Left lung (tissue), 10 donors: ENCODE measurements around the gene RASGRF1. TPM values are rescaled to one million over a fixed set of nuclear protein-coding genes. Genes with fewer than 3 reads are reported as not detected.
A peak's percentile ranks its signal among the peaks of the same experiment; 100 is the strongest.

Source experiments
- ATAC-seq: fragments of 200-7000 bp; cut with Tn5 transposase; one replicate; pipeline ENCODE4 v1.9.1; 2020; ENCODE audit warnings: moderate library complexity
- DNase-seq, 4 donors: peaks; one replicate each; pipeline ENCODE4 v3.0.0-alpha.2; 2013 to 2020
- H3K27ac ChIP-seq, 2 donors: fragments of 200-600 bp; sonication (generic) in 1 of 2; one replicate each; pipeline versions ENCODE4 v1.5.0 to v1.8.0; 2020 to 2021
- H3K27me3 ChIP-seq, 2 donors: fragments of 200-600 bp; sonication (generic) in 1 of 2; one replicate each; pipeline versions ENCODE4 v1.5.0 to v1.8.0; 2020 to 2021
- H3K36me3 ChIP-seq, 2 donors: fragments of 200-600 bp; sonication (generic) in 1 of 2; one replicate each; pipeline versions ENCODE4 v1.5.0 to v1.8.0; 2020 to 2021
- H3K4me1 ChIP-seq, 2 donors: fragments of 200-600 bp; one replicate each; pipeline ENCODE4 v1.8.0; 2021
- H3K4me3 ChIP-seq, 2 donors: fragments of 200-600 bp; sonication (generic) in 1 of 2; one replicate each; pipeline versions ENCODE4 v1.5.0 to v1.8.0; 2020 to 2021; ENCODE audit warnings: mild to moderate bottlenecking in 1 of 2
- H3K9me3 ChIP-seq, 2 donors: fragments of 200-600 bp; sonication (generic) in 1 of 2; one replicate each; pipeline versions ENCODE4 v1.5.0 to v1.8.0; 2020 to 2021
- CTCF ChIP-seq, 2 donors: fragments of 200-600 bp; sonication (generic) in 1 of 2; IDR thresholded peaks; one replicate each; pipeline versions ENCODE4 v1.5.0 to v1.8.0; 2021; ENCODE audit warnings: antibody characterized with exemption in 2 of 2
- intact Hi-C, 2 donors: fragments of 100-400 bp; cut with DNase I; formaldehyde crosslinking; loops; one replicate each; pipeline versions ENCODE4 v1.11.2 to v1.14.2; 2022
- polyA plus RNA-seq, 6 donors: library from polyadenylated mRNA; unstranded; fragments of 120-200 nt; gene quantifications; one replicate each; pipeline ENCODE4 v1.2.1, GENCODE V29; 2013; ENCODE audit not compliant: insufficient read length in 6 of 6
- total RNA-seq, 2 donors: library from RNA; stranded (reverse); fragmentation: NEBNext Ultra II Directional; extraction: Animal tissue kit (Norgen Biotek cat#: 25700); gene quantifications; one replicate each; pipeline ENCODE4 v1.2.1, GENCODE V29; 2021
- donor health status: DM: no; HTN: yes; CAD: no.
- donor health status: DM: no; HTN: no; CAD: no.

The RASGRF1 gene
- total and polyA plus RNA-seq, 8 donors: 5.9 to 63.2 (median 26.0) TPM

- intact Hi-C loops: no loop called here
Observed at GRCh38 chr15:78921517-78921916, 169.1 kb downstream of the RASGRF1 start.

GRCh38 chr15:78917888-78918287 lies 172.7 kb downstream of the RASGRF1 start:
- H3K36me3 ChIP-seq: peaks cover 0 to 62% of the 10 kb centered on the region in 2 donors
- H3K4me1 ChIP-seq: peaks cover 12 to 56% of the 10 kb centered on the region in 2 donors
- H3K9me3 ChIP-seq: no peaks in the 10 kb centered on the region
- H3K4me3 ChIP-seq: no peak overlapping the region
- intact Hi-C loops: no loop called here
- TF ChIP-seq CTCF (IDR thresholded peaks at IDR 0.05): no peak
- no peak for DNase-seq
- no peaks in the 10 kb centered on the region for H3K27me3 ChIP-seq
- ATAC-seq: no peak
- no peak overlapping the region for H3K27ac ChIP-seq

More at GRCh38 chr15:78921517-78921916, 169.1 kb downstream of the RASGRF1 start:
- Histone ChIP-seq H3K9me3 (no peaks in the 10 kb centered on the region), H3K4me3 (no peak overlapping the region), H3K36me3 (peaks cover 0 to 84% of the 10 kb centered on the region in 2 donors), H3K4me1 (peaks cover 0 to 27% of the 10 kb centered on the region in 2 donors), H3K27ac (no peak overlapping the region), H3K27me3 (no peaks in the 10 kb centered on the region)
- no peak for TF ChIP-seq CTCF (IDR thresholded peaks at IDR 0.05)
- no peak for DNase-seq
- no peak for ATAC-seq

GRCh38 chr15:78916088-78916487 lies 174.5 kb downstream of the RASGRF1 start:
- Histone ChIP-seq H3K36me3 (peaks cover 0 to 62% of the 10 kb centered on the region in 2 donors), H3K27ac (peak overlapping the region; percentile 37 to 73), H3K4me1 (peaks cover 12 to 68% of the 10 kb centered on the region in 2 donors), H3K9me3 (no peaks in the 10 kb centered on the region), H3K27me3 (no peaks in the 10 kb centered on the region), H3K4me3 (no peak overlapping the region)
- ATAC-seq (no peak), DNase-seq (no peak)
- TF ChIP-seq CTCF (IDR thresholded peaks at IDR 0.05): no peak
- intact Hi-C loops: no loop called here

GRCh38 chr15:78915341-78916087 lies 175.1 kb downstream of the RASGRF1 start:
- peak; percentile 61 for ATAC-seq
- no peaks in the 10 kb centered on the region for H3K9me3 ChIP-seq
- H3K27me3 ChIP-seq: no peaks in the 10 kb centered on the region
- DNase-seq: peak in 2 of 4 donors; percentile 74 to 86
- no peak overlapping the region for H3K4me3 ChIP-seq
- intact Hi-C loops: no loop called here
- no peak for TF ChIP-seq CTCF (IDR thresholded peaks at IDR 0.05)
- H3K4me1 ChIP-seq: peaks cover 12 to 73% of the 10 kb centered on the region in 2 donors
- H3K36me3 ChIP-seq: peaks cover 0 to 62% of the 10 kb centered on the region in 2 donors
- H3K27ac ChIP-seq: peak overlapping the region; percentile 37 to 73

GRCh38 chr15:78914027-78914764 lies 176.4 kb downstream of the RASGRF1 start:
- H3K27me3 ChIP-seq: no peaks in the 10 kb centered on the region
- H3K27ac ChIP-seq: peak overlapping the region; percentile 4 to 73
- H3K4me1 ChIP-seq: peaks cover 12 to 85% of the 10 kb centered on the region in 2 donors
- H3K9me3 ChIP-seq: no peaks in the 10 kb centered on the region
- no peak overlapping the region for H3K4me3 ChIP-seq
- peak; percentile 49 for ATAC-seq
- intact Hi-C loops: no loop called here
- TF ChIP-seq CTCF (IDR thresholded peaks at IDR 0.05): peak in 1 of 2 donors; percentile 37
- DNase-seq: no peak
- peaks cover 0 to 60% of the 10 kb centered on the region in 2 donors for H3K36me3 ChIP-seq
